T-helper 1 cell treated with Interleukin-12 subunit alpha and Interleukin-12 subunit beta and Interleukin-4 antibody, amounts not matched to agents 30 ng/mL and 1 ng/mL, for 36 hours (primary cell): ENCODE results near the gene ATMIN. TPM values are rescaled to one million over a fixed set of nuclear protein-coding genes. Genes with fewer than 3 reads are reported as not detected.

Experiments
- intact Hi-C: fragments of 100-400 bp; cut with micrococcal nuclease; formaldehyde crosslinking; loops from one replicate; pipeline ENCODE4 v1.15.1; 2024
- total RNA-seq: library from RNA; stranded (reverse); gene quantifications from 2 replicates; pipeline ENCODE4 v1.2.3, GENCODE V29; 2022

ATMIN gene, protein sequence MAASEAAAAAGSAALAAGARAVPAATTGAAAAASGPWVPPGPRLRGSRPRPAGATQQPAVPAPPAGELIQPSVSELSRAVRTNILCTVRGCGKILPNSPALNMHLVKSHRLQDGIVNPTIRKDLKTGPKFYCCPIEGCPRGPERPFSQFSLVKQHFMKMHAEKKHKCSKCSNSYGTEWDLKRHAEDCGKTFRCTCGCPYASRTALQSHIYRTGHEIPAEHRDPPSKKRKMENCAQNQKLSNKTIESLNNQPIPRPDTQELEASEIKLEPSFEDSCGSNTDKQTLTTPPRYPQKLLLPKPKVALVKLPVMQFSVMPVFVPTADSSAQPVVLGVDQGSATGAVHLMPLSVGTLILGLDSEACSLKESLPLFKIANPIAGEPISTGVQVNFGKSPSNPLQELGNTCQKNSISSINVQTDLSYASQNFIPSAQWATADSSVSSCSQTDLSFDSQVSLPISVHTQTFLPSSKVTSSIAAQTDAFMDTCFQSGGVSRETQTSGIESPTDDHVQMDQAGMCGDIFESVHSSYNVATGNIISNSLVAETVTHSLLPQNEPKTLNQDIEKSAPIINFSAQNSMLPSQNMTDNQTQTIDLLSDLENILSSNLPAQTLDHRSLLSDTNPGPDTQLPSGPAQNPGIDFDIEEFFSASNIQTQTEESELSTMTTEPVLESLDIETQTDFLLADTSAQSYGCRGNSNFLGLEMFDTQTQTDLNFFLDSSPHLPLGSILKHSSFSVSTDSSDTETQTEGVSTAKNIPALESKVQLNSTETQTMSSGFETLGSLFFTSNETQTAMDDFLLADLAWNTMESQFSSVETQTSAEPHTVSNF
- 32.3 and 32.5 TPM in 2 replicates for total RNA-seq

DNA sequence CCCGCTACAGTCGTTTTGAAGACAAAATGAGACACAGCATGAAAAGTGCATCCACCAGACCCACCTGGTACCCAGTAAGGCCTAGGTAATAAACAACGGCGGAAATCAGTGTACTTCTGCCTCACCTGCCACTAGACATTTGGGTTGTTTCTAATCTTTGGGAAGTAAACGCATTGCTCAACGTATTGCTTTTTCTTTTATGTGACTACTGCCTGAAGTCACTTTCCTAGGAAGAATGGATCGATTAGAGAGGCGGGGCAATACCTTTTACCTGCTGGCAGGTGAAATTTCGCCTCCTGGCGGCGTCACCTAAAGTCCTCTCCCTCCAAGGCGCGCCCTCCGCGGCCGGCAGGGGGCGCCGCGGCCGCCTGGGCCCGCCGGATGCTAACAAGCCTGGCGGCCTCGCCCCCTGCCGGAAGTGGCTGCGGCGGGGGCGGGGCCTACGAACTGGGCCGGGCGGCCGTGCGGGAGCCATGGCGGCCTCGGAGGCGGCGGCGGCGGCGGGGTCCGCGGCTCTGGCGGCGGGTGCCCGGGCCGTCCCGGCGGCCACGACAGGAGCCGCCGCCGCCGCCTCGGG is at the start of gene ATMIN:
Gene ATMIN (plus strand): TSS at position 445 of the 577 bp plus-strand sequence. CDS start 29 bp downstream, at position 474.
- intact Hi-C loops = loop anchor here (1.0 kb wide), 5 partner anchors 28 to 703 kb away; partner anchors contain the start of genes CENPN, GAN and GCSH

DNA sequence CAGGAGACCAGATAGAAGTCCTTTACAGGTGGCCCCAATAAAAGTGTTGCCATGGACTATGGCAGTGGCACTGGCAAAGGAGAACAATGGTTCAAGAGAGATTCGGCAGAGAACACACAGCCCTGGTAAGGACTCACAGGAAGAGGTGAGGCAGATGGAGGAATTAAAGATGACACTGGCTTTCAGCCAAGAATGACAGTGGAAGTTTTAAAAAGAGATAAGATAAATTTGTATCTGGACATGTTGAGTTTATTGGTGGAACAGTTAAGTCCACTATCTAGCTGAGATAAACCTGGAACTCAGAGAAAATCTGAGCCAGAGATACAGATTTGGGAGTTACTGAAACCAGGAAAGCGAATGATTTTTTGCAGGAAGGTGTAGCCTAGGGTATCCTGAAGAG is 49.1 kb upstream of the ATMIN start:
- intact Hi-C loops = no loop called here

DNA sequence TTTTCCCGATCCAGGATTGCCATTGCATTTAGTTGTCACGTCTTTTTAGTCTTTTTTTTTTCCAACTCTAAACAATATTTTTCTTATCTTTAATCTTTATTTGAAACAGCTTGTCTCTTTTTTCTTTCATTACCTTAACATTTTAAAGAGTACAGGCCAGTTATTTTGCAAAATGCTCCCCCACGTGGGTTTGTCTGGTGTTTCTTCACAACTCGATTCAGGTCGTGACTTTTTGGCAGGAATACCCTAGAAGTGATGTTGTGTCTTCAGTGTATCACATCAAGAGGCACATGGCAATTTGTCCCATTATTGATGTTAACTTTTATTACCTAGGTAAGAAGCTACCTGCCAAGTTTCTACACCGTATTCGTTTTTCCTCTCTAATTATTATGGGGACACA is 46.9 kb upstream of the ATMIN start:
- intact Hi-C loops = no loop called here

DNA sequence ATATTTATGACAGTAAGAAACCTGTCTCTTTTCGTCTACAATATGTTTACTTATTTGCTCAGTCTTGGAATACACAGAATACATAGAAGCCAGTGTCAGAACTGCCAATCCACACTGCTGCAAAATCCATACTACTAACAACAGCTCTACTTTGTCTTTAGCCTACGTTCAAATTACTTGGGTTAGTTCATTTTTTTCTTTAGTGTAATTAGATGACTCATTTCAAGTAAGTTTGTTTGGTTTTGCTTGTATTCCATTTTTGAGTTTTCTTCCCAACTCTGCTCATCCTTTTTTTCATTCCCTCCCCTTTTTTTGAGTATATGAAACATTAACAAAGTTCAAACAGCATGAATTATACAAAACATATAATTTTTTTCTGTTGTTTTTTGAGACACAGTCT is 45.8 kb upstream of the ATMIN start:
- intact Hi-C loops = no loop called here

DNA sequence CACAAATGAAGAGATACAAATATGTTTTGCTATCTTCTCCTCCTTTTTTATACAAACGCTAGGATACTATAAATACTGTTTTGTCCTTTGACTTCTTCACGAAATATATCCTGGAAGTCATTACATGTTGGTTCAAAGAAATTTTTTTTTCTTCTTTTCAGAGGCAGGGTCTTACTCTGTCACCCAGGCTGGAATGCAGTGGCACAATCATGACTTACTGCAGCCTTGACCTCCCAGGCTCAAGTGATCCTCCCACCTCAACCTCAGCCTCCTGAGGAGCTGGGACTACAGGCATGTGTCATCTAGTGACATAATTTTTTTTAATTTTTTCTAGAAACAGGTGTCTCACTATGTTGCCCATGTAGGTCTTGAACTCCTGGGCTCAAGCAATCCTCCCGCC is 45.1 kb upstream of the ATMIN start:
- intact Hi-C loops = no loop called here

DNA sequence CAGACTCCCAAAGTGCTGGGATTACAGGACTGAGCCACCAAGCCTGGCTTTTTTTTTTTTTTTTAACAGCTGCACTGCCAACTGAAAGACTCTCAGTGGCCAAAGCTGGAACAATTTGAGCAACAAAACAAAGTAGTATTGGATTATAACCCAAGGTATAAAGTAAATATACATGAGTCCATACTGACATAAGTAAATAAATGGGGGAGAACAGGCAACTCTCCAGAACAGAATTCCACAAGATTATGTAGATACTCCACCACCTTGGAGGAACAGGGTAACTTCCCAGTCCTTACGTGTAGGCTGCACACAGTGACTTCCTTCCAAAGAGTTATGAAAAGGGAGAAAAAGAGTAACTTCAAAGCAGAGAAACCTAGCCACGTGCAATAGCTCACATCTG is 44.7 kb upstream of the ATMIN start:
- intact Hi-C loops = no loop called here

DNA sequence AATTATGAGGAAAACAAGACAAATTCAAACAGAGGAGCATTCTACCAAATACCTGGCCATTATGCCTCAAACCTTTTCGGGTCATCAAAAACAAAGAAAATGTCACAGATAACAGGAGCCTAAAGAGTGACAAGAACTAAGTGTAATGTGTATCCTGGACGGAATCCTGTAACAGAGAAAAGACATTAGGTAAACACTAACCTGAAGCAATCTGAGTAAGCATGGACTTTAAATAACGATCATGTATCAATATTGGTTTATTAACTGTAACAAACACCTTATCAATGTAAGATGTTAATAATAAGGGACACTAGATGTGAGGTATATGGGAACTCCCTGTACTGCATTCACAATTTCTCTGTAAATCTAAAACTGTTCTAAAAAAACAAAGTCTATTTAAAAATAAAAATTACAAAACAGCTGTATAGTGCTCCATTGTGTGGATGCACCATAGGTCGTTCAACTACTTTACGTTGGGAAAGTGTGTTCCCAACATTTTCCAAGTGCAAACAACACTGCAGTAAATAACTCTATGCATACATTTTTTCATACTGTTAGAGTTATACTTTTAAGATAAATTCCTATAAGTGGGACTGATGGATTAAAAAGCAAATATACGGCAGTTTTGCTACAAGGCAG is 43.7 kb upstream of the ATMIN start:
- intact Hi-C loops = no loop called here

DNA sequence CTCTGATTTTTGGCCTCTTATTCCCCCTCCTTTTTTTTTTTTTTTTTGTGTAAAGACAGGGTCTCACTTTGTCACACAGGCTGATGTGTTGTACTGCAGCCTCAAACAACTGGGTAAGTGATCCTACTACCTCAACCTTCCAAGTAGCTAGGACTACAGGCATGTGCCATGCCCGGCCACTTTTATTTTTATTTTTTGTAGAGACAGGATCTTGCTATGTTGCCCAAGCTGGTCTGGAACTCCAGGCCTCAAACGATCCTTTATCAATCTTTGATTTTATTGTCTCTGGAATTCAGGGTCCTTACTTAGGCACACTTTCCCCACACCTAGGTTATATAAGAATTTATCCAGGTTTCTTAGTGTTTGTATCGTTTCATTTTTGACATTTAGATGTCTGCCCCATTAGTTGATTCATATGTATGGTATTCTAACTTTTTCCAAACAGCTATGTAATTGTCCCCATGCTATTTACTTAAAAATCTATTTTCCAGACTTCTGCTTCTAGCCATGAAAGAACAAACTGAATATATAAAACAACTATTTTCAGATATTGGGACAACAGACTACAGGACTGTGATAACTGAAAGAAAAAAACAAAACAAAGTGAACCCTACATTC is 42.9 kb upstream of the ATMIN start:
- intact Hi-C loops = no loop called here

DNA sequence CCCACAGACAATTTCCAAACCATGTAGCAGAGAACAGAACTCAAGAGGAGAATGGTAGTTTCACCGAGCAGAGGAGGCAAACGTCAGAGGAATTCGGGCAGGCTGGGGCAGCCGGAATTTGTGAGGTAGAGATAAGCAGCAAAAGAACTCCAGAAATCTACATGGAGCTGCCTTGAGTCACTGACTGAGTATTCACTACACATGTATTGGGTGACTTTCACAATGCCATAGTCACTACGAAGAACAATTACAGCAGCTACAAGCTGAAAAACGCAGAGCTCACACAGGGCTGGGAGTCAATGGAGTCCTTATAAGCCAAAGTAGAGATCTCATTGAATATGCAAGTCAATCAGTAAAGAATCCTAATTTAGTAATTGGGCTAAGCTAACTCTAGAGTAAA is 42.3 kb upstream of the ATMIN start:
- intact Hi-C loops = no loop called here

DNA sequence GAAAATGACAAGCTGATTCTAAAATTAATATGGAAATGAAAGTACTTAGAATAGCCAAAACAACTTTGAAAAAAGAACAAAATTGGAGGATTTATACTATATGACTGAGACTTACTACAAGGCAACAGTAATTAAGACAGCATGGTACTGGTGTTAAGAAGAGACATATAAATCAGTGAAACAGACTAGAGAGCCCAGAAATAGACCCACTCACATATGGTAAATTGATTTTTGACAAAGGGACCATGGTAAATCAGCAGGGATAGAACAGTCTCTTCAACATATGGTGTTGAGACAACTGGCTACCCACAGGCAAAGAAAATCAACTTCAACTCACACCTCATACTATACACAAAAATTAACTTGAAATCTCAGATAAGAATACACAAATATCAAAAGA is 41.8 kb upstream of the ATMIN start:
- intact Hi-C loops = no loop called here

DNA sequence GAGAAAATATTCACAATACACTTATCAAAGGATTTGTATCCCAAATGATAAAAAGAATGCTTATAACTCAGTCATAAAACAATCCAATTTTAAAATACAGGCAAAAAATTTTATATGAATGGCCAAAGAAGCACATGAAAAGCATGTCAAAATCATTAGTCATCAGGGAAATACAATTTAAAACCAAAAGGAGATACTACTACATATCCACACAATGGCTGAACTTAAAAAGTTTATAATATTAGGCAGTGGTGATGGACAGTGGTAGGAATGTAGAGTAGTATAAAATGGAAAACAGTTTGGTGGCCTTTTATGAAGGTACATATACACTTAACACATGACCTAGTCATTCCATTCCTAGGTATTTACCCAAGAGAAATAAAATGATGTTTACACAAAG is 41.2 kb upstream of the ATMIN start:
- intact Hi-C loops = no loop called here

DNA sequence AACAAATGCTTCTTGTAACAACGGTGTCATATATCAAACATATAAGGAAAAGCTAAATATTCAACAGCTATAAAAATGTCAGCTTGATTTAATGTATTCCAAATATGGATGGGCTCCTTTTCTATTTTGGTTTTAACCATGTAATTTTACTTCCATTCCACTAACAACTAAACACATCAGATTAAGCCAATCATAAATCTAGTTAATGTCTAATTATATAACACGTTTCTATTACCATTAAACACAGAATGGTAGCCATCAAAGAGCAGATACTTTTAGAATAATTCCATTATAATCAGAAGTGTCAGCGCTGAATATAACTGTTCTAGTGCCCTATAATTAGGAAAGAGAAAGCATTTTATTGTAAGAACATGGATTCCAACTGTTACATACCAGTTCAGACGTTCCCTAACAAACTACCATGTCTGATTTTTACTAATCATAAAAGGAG is 38.9 kb upstream of the ATMIN start:
- intact Hi-C loops = loop anchor here (1.0 to 2.0 kb wide), 2 partner anchors 10 to 80 kb away; partner anchors contain the start of genes C16orf46 and CMC2

DNA sequence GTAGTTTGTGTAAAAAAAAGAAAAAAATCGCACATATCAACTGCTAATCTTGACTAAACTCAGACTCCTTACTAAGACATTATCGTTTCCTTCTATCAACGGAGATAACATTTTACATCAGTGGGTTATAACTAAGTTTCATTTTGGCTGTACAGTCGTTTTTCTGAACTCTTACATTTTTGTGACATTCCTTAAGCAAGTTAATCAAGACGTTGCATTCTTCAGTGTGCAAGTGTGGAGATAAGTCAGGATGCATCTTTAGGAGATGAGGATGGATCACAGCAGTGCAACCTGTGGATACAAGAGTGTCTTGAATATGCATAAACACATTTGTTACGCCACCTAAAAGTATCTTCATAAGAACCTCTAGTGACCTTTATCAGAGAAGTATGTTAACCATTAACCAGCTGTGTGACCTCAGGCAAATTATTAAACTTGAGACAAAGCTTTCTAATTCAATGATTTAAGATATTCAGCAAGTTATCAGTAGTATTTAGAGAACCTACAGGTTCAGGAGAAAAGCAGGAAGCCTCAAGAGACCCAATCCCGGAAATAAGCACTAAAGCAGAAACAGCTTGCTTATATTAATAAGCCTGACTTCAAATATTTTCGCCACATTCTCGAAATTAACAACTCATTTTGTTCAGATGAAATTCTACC is 38.4 kb upstream of the ATMIN start:
- intact Hi-C loops = loop anchor here (1.0 to 2.0 kb wide), 2 partner anchors 9 to 80 kb away; partner anchors contain the start of genes C16orf46 and CMC2

DNA sequence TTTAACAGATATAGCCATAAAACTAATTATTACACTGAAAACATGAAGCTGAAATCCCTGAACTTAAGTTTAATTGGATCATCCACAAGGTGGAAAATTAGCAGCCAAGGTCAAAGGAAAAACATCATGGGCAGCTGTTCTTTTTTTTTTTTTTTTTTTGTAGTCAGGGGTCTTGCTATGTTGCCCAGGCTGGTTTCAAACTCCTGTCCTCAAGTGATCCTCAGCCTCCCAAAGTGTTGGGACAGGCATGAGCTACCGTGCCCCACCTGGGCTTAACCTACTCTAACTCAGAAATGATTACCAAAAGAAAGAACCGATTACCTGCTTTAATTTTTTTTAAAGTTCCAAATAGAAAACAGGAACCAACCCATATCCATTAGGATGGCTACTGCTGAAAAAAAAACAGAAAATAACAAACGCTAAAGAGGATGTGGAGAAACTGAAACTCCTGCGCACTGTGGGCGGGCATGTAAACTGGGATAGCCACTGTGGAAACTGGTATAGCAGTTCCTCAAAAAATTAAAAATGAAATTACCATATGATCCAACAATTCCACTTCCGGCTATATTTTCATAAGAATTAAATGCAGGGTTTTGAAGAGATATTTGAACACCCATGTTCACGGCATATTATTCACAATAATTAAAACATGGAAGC is 37.5 kb upstream of the ATMIN start:
- intact Hi-C loops = loop anchor here (1.0 to 2.0 kb wide), 2 partner anchors 8 to 79 kb away; partner anchors contain the start of genes C16orf46 and CMC2

DNA sequence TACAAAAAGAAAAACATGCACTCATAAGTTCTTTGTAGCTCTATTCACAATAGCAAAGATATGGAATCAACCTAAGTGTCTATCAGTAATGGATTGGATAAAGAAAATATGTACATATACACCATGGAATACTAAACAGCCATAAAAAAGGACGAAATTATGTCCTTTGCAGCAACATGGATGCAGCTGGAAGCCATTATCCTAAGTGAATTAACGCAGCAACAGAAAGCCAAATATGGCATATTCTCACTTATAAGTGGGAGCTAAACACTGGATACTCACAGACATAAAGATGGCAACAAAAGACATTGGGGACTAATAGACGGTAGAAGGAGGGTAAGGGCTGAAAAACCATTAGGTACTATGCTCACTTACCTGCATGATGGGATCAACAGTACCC is 34.8 kb upstream of the ATMIN start:
- intact Hi-C loops = loop anchor here (5.0 to 10.0 kb wide), 3 partner anchors 474 to 1171 kb away; partner anchors contain the start of gene MPHOSPH6

DNA sequence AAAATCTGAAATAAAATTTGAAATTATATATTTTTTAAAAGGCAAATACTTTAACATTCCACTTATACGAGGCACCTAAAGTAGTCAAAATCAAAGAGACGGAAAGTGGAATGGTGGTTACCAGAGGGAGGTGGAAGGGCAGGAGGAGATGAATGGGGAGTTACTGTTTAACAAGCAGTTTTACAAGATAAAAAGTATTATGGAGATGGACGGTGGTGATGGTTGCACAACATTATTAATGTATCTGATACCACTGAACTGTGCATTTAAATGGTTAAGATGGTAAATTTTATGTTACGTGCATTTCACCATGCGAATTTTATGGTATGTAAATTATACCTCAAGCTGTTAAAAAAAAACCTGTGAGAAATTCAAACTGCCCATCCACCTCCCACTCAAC is 34.3 kb upstream of the ATMIN start:
- intact Hi-C loops = loop anchor here (5.0 to 10.0 kb wide), 3 partner anchors 474 to 1171 kb away; partner anchors contain the start of gene MPHOSPH6

DNA sequence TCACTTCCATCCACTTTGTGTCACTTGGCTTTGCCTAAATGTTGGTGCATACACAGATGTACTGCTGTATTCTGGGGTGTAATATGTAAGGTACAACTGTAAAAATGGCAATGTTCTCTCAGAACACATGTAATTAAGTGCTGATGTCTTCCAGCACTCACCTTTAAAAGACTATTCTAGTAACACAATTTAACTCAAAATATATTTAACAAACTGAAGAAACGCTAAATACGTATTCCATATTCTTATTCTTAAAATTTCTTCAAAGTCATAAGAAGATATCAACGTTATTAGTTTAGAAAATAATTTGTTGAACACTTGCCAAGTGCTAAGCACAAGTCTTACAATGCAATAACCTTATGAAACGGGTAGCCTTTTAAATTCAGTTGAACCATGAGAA is 32.6 kb upstream of the ATMIN start:
- intact Hi-C loops = loop anchor here (5.0 to 10.0 kb wide), 3 partner anchors 476 to 1169 kb away; partner anchors contain the start of gene MPHOSPH6

DNA sequence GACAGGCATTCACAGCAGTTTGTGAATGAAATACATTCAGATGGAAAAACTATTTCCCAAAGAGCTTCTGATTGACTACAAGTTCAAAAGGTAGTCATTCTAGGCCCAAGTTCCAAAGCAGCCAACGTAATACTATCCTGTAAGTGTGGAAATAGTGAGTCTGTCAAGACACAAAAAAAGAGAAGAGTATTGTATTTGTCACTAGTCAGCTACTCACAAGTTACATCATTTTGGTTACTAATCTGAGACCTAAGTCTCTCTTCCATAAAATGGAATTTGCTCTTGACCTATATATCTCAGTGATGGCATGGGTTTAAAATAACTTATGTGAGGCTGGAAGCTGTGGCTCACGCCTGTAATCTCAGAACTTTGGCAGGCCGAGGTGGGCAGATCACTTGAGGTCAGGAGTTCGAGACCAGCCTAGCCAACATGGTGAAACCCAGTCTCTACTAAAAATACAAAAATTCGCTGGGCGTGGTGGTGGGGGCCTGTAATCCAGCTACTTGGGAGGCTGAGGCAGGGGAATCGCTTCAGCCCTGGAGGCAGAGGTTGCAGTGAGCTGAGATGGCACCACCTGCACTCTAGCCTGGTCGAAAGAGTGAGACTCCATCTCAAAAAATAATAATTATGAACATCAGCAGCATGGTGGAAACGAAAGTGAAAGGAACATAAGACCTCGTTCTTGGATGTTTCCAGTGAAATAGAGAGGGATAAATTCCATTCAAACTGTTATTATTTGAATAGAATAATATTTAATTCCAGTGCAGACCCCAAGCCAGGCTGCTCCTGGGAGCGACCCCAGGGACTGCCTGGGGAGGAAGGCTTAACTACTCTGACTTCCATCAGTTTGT is 31.8 kb upstream of the ATMIN start:
- intact Hi-C loops = loop anchor here (1.0 to 10.0 kb wide), 7 partner anchors 30 to 1168 kb away; partner anchors contain the start of genes DYNLRB2, GCSH and MPHOSPH6
